Heart left ventricle (tissue), 13 donors: ENCODE results near the gene TTC22.

Experiments
- CTCF ChIP-seq, 12 donors: fragments of 200-600 bp; sonication (generic) in 4 of 12; IDR thresholded peaks; one replicate each; pipeline versions ENCODE4 v1.5.0 to v1.8.0; 2018 to 2022; ENCODE audit warnings: antibody characterized with exemption in 12 of 12, mild to moderate bottlenecking in 5 of 12
- POLR2A ChIP-seq, 2 donors: fragments of 450-650 bp; IDR thresholded peaks; one replicate each; pipeline ENCODE4 v1.6.1; 2017; ENCODE audit warnings: antibody characterized with exemption in 2 of 2, mild to moderate bottlenecking in 2 of 2, moderate library complexity in 2 of 2
- donor health status: ischemic (EF 13 %, LVEDD 7.1; RV severe dilation, severe dysfunction).
- donor health status: DM: no; HTN: yes; CAD: no.
- donor health status: DM: no; HTN: no; CAD: no.
- donor health status: ischemic (EF 25% LVEDD 6.9; RV normal size, moderate dysfunction).
- donor health status: ischemic (EF 25% LVEDD 5.7; RV mildly dilated, moderate dysfunction).
- donor health status: ischemic (EF 35%, LVEDD 5.7; RV mildly dilated, moderate dysfunction).
- donor health status: nonischemic (EF 11% LVEDD 7.7; RV severe dilation, severe dysfunction).
- donor health status: DM: yes; HTN: yes; CAD: no.
- donor health status: PGD.
- donor health status: ischemic (EF 29% LVEDD 5.4; RV normal size, mild dysfunction).
- donor health status: nonischemic (EF 23%, LVEDD 6.1; RV moderate dilation, normal function).

GRCh38 chr1:54782588-54782987 lies 18.5 kb downstream of the TTC22 start:
- TF ChIP-seq CTCF (IDR thresholded peaks at IDR 0.05) (no peak), POLR2A (IDR thresholded peaks at IDR 0.05) (no peak)
